Nephron (organoid): Measurements from ENCODE around the gene PCED1B.

Experiments used
- H3K27ac Mint-ChIP-seq, 3 experiments: 2 replicates each; pipeline ENCODE4 v1.8.0; 2020; ENCODE audit warnings: mixed read lengths in 3 of 3, mild to moderate bottlenecking in 2 of 3, moderate library complexity in 1 of 3
- H3K27me3 Mint-ChIP-seq: 2 replicates; pipeline ENCODE4 v1.8.0; 2021; ENCODE audit warnings: low read depth, mild to moderate bottlenecking, moderate library complexity, mixed read lengths
- H3K36me3 Mint-ChIP-seq: 2 replicates; pipeline ENCODE4 v1.8.0; 2020; ENCODE audit warnings: low read depth, mixed read lengths
- H3K4me1 Mint-ChIP-seq: 2 replicates; pipeline ENCODE4 v1.8.0; 2020; ENCODE audit warnings: mixed read lengths
- H3K4me3 Mint-ChIP-seq, 3 experiments: 2 replicates each; pipeline ENCODE4 v1.8.0; 2020; ENCODE audit warnings: mild to moderate bottlenecking in 3 of 3, mixed read lengths in 3 of 3, moderate library complexity in 2 of 3
- H3K9me3 Mint-ChIP-seq: 2 replicates; pipeline ENCODE4 v1.8.0; 2020; ENCODE audit warnings: mixed read lengths
- CTCF ChIP-seq, 3 experiments: fragments of 200-600 bp; sonication (generic); IDR thresholded peaks; one replicate each; pipeline ENCODE4 v1.5.0; 2021; ENCODE audit warnings: antibody characterized with exemption in 3 of 3; ENCODE audit not compliant: unreplicated experiment in 3 of 3

Gene PCED1B

GRCh38 chr12:47079468-47079980 is at the start of gene PCED1B, which contains the start of gene AMIGO2:
Gene PCED1B, plus strand, starts transcription at chr12:47079621. Its CDS starts 155,443 bp downstream, at chr12:47235064.
Gene AMIGO2, minus strand, starts transcription at chr12:47079959. Its CDS starts 957 bp downstream, at chr12:47079002.
- Mint-ChIP-seq H3K4me3 (peak within 1 kb of the TSS; percentile 92 to 94 (median 94)), H3K27ac (peak within 1 kb of the TSS; percentile 91 to 94 (median 91)), H3K27me3 (peaks cover 64% of the 10 kb centered on the region), H3K9me3 (no peaks in the 10 kb centered on the region), H3K4me1 (peaks cover 8% of the 10 kb centered on the region), H3K36me3 (no peaks in the 10 kb centered on the region)
- peak; percentile 19 to 35 (median 25) for TF ChIP-seq CTCF (IDR thresholded peaks at IDR 0.05; ENCODE audit: unreplicated experiment in 3 of 3)

GRCh38 chr12:47029903-47030302 is 49.5 kb upstream of the PCED1B start:
- no peak overlapping the region for H3K4me3 Mint-ChIP-seq
- no peak for TF ChIP-seq CTCF (IDR thresholded peaks at IDR 0.05; ENCODE audit: unreplicated experiment in 3 of 3)
- peaks cover 4% of the 10 kb centered on the region for H3K27me3 Mint-ChIP-seq
- no peaks in the 10 kb centered on the region for H3K36me3 Mint-ChIP-seq
- H3K4me1 Mint-ChIP-seq, result peaks cover 12% of the 10 kb centered on the region
- no peaks in the 10 kb centered on the region for H3K9me3 Mint-ChIP-seq
- no peak overlapping the region for H3K27ac Mint-ChIP-seq

- peak overlapping the region; percentile 2 to 56 (median 35) for H3K27ac Mint-ChIP-seq
- no peak overlapping the region for H3K4me3 Mint-ChIP-seq
- H3K27me3 Mint-ChIP-seq, result no peaks in the 10 kb centered on the region
- H3K9me3 Mint-ChIP-seq, result no peaks in the 10 kb centered on the region
- H3K36me3 Mint-ChIP-seq, result no peaks in the 10 kb centered on the region
- TF ChIP-seq CTCF (IDR thresholded peaks at IDR 0.05; ENCODE audit: unreplicated experiment in 3 of 3), result peak; percentile 61 to 76 (median 62)
- peaks cover 10% of the 10 kb centered on the region for H3K4me1 Mint-ChIP-seq
These were observed 46.8 kb upstream of the PCED1B start for GRCh38 chr12:47032644-47033043.

- Mint-ChIP-seq H3K27me3 (no peaks in the 10 kb centered on the region), H3K9me3 (no peaks in the 10 kb centered on the region), H3K27ac (peak overlapping the region; percentile 26 to 56 (median 35)), H3K4me3 (no peak overlapping the region), H3K36me3 (no peaks in the 10 kb centered on the region), H3K4me1 (peaks cover 11% of the 10 kb centered on the region)
- TF ChIP-seq CTCF (IDR thresholded peaks at IDR 0.05; ENCODE audit: unreplicated experiment in 3 of 3), result no peak
These were observed 46.3 kb upstream of the PCED1B start for GRCh38 chr12:47033081-47033480.

- no peaks in the 10 kb centered on the region for H3K27me3 Mint-ChIP-seq
- H3K4me3 Mint-ChIP-seq, result no peak overlapping the region
- H3K9me3 Mint-ChIP-seq, result no peaks in the 10 kb centered on the region
- H3K27ac Mint-ChIP-seq, result peak overlapping the region; percentile 5 to 56 (median 56)
- no peak for TF ChIP-seq CTCF (IDR thresholded peaks at IDR 0.05; ENCODE audit: unreplicated experiment in 3 of 3)
- H3K4me1 Mint-ChIP-seq, result peaks cover 16% of the 10 kb centered on the region
- no peaks in the 10 kb centered on the region for H3K36me3 Mint-ChIP-seq
These were observed 45.4 kb upstream of the PCED1B start for GRCh38 chr12:47033789-47034555.
